GM10266 (cell line): ENCODE data around the gene UBE2F.

Source experiments
- DNase-seq: peaks from one replicate; pipeline ENCODE4 v3.0.0; 2012; ENCODE audit errors: extremely low spot score
- TF ChIP-seq, protein P1 (sequence below): IDR thresholded peaks from 2 replicates; pipeline ENCODE4 v1.5.1; 2012; ENCODE audit warnings: mild to moderate bottlenecking, low read depth; ENCODE audit not compliant: control insufficient read depth, insufficient read depth; ENCODE audit errors: missing control alignments

Gene UBE2F

DNA sequence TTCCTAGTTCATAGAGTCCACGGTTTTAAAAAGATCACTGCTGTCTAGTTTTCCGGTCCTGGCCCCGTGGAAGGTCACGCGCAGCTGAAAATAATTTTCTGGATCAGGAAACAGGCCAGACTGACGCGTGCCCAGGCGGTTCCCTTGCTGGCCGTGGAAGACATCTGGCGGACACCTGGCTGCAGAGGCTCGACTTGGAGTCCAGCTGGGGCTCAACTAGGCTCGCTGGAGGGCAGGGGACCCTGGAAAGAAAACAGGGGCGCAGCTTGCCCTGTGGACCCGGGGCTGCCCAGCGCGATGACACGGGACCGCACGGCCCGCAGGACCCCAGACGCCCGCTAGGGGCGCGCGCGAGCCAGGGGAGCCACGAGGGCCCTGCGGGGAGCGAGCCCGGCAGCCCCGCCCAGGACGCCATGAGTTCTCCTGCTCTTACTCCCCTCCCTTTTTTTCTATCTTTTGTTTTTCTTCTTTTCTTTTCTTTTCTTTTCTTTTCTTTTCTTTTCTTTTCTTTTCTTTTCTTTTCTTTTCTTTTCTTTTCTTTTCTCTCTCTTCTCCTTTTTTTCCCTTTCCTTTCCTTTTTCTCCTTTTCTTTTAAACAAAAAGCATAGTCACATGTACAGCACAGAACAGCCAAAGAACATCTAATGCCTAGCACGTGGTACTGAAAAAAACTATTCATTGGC, 43.2 kb upstream of the UBE2F start:
- TF ChIP-seq, protein P1, sequence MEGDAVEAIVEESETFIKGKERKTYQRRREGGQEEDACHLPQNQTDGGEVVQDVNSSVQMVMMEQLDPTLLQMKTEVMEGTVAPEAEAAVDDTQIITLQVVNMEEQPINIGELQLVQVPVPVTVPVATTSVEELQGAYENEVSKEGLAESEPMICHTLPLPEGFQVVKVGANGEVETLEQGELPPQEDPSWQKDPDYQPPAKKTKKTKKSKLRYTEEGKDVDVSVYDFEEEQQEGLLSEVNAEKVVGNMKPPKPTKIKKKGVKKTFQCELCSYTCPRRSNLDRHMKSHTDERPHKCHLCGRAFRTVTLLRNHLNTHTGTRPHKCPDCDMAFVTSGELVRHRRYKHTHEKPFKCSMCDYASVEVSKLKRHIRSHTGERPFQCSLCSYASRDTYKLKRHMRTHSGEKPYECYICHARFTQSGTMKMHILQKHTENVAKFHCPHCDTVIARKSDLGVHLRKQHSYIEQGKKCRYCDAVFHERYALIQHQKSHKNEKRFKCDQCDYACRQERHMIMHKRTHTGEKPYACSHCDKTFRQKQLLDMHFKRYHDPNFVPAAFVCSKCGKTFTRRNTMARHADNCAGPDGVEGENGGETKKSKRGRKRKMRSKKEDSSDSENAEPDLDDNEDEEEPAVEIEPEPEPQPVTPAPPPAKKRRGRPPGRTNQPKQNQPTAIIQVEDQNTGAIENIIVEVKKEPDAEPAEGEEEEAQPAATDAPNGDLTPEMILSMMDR, result peak; percentile 94
- DNase-seq, result peak; percentile 95

DNA sequence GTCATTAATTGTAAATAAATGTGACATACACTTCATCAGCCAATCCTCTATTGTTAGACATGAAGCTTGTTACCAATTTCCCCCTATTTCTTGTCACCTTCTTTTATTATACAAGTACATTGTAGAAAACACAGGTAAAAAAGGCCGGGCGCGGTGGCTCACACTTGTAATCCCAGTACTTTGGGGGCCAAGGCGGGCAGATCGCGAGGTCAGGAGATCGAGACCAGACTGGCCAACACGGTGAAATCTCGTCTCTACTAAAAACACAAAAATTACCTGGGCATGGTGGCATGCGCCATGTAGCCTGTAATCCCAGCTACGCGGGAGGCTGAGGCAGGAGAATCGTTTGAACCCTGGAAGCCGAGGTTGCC, 42.7 kb upstream of the UBE2F start:
- TF ChIP-seq, protein P1, result no peak
- DNase-seq, result no peak

DNA sequence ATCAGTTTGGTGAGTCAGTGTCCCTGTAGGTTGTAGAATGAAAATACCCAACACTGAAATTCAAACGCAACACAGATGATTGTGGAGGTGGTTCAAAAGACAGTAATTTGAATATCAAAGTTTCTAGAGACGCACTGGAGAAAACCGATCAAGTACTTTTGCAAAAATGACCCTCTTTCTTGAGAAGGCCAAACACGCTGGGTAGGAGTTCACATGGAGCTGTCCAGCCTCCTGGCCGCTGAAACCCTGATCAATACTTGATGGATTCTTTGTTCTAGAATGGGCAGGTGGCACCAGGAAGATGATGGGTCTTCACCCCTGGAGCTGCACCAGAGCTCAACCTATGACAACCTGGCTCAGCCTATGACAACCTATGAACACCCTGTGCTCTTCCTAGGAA, 39.7 kb upstream of the UBE2F start:
- DNase-seq, result no peak

DNA sequence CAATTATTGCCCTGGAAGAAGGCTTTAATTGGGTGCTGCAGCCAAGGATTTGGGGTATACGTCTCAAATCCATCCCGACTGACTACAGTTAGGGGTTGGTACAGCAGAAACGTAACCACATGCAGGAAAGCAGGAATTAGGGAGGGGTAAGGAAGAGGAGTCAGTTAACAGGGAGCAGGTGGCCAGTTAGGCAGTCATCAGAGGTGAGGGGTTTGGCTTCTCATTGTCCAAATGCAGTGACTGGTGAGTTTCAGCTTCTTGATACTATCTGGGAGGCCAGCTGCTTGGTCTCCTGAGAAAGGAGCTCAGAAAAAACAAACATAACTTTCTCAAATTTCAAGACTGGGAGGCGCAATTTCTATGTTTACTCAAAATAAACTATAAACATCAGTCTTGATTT, 38.8 kb upstream of the UBE2F start:
- TF ChIP-seq, protein P1, result no peak
- no peak for DNase-seq

More for the DNA sequence above, 39.7 kb upstream of the UBE2F start:
- TF ChIP-seq, protein P1, result no peak

GRCh38 chr2:237929979-237930378, 36.8 kb upstream of the UBE2F start:
- no peak for DNase-seq

DNA sequence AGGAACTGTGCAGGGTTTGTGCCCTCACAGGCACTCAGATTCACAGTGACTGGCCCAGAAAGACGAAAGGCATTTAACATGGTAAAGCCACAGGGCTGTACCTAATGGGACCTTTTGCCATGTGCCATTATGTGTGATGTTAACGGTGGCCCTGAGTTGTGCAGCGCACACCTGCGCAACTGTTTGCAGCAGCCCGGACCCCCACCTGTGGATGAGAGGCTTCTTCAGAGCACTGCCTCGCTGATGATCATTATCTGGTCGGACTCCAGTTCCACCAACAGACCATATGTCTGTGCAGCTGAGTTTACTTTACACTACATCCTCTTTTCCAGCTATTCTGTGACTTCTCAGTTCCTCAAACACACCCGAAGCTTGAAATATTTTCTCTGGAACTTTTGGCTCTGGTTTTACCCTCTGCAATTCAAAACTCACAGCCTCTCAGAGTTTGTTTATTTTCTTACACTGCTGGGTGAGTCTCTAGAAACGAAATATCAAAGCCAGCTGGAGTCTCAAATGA, 35.6 kb upstream of the UBE2F start:
- DNase-seq, result no peak
- TF ChIP-seq, protein P1, result no peak

More at GRCh38 chr2:237929979-237930378, 36.8 kb upstream of the UBE2F start:
- TF ChIP-seq, protein P1, result no peak

DNA sequence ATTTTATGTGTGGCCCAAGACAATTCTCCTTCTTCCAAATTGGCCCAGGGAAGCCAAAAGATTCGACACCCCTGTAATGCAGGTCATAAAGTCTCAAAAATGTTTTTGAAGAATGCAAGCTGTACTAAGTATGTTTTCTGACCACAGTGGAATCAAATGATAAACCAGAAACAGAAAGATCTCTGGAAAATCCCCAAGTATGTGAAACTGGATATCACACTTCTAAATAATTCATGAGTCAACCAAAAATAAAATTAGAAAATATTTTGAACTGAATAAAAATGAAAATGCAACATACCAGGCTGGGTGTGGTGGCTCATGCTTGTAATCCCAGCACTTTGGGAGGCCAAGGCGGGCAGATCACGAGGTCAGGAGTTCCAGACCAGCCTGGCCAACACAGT, 34.1 kb upstream of the UBE2F start:
- DNase-seq, result no peak
- TF ChIP-seq, protein P1, result no peak
